HepG2 (cell line): ENCODE measurements around the gene CDC42EP5. TPM values are rescaled to one million over a fixed set of nuclear protein-coding genes. Genes with fewer than 3 reads are reported as not detected.

Source experiments
- ATAC-seq: fragments of 200-7000 bp; cut with Tn5 transposase; 3 replicates; pipeline ENCODE4 v1.9.1; 2020; ENCODE audit warnings: mild to moderate bottlenecking, moderate library complexity
- BruUV-seq: library from RNA; stranded (reverse); fragments of 400-500 nt; replicated peaks from 2 replicates; lab custom pipeline; 2021; lab: Mats Ljungman, UMichigan
- CTCF ChIA-PET: fragments of 300-600 bp; formaldehyde crosslinking; extraction: SDS; loops from one replicate; lab custom pipeline; 2021; ENCODE audit warnings: low total read pairs, inconsistent platforms, low intra/inter-chr PET ratio; lab: Yijun Ruan, JAX
- POLR2A ChIA-PET: fragments of 350-600 bp; sonication (Branson Sonifier 250); formaldehyde crosslinking; loops from one replicate; lab custom pipeline; 2020; ENCODE audit warnings: antibody characterized with exemption, inconsistent platforms; lab: Yijun Ruan, JAX
- DNase-seq: peaks from one replicate; pipeline ENCODE4 v3.0.0-alpha.2; 2015; ENCODE audit warnings: low spot score
- FAIRE-seq: peaks from 3 replicates; lab custom pipeline; 2011; peaks lifted over from hg19 to GRCh38; lab: Jason Lieb, UNC
- H2AFZ ChIP-seq: one replicate; pipeline ENCODE4 v1.6.1; 2011; ENCODE audit warnings: low read length, inconsistent platforms
- H3K27ac ChIP-seq: fragments of 300-600 bp; 3 replicates; pipeline ENCODE4 v1.8.0; 2011; ENCODE audit warnings: mixed run types, mild to moderate bottlenecking, mixed read lengths, low read length, inconsistent platforms; ENCODE audit not compliant: insufficient read depth; ENCODE audit errors: extremely low read length
- H3K27me3 ChIP-seq, 2 experiments: fragments of 200-600 bp in 1 of 2; 2 replicates in 1 of 2; 3 replicates in 1 of 2; pipeline versions ENCODE4 v1.6.0 to v1.8.0; 2011; ENCODE audit warnings: low read length in 2 of 2, mild to moderate bottlenecking in 2 of 2, moderate library complexity in 2 of 2, inconsistent platforms in 1 of 2; ENCODE audit not compliant: insufficient read depth in 2 of 2, control insufficient read depth in 1 of 2
- H3K36me3 ChIP-seq, 2 experiments: fragments of 200-600 bp in 1 of 2; replicated peaks in 1 of 2; 2 replicates in 1 of 2; 3 replicates in 1 of 2; pipeline versions ENCODE4 v1.5.1 to v1.8.0; 2011; ENCODE audit warnings: low read length in 2 of 2, inconsistent platforms in 1 of 2; ENCODE audit not compliant: insufficient read depth in 2 of 2, control insufficient read depth in 1 of 2
- H3K4me1 ChIP-seq: 2 replicates; pipeline ENCODE4 v1.5.1; 2012; ENCODE audit warnings: low read length, inconsistent platforms; ENCODE audit not compliant: insufficient read depth
- H3K4me2 ChIP-seq: 2 replicates; pipeline ENCODE4 v1.6.0; 2011; ENCODE audit warnings: low read depth, low read length, inconsistent platforms
- H3K4me3 ChIP-seq, 3 experiments: fragments of 200-600 bp in 1 of 3; sonication (generic), shearing (Covaris generic) in 1 of 3; replicated peaks in 1 of 3; 2 replicates each; pipeline ENCODE4 v1.5.1; 2011 to 2016; ENCODE audit warnings: low read length in 3 of 3, inconsistent platforms in 2 of 3, low read depth in 2 of 3, mild to moderate bottlenecking in 2 of 3, control low read depth in 1 of 3, mixed read lengths in 1 of 3; ENCODE audit not compliant: insufficient read depth in 1 of 3
- H3K79me2 ChIP-seq: one replicate; pipeline ENCODE4 v1.6.1; 2011; ENCODE audit warnings: low read length, inconsistent platforms; ENCODE audit not compliant: insufficient read depth
- H3K9ac ChIP-seq: 2 replicates; pipeline ENCODE4 v1.6.0; 2011; ENCODE audit warnings: mild to moderate bottlenecking, low read depth, low read length, inconsistent platforms; ENCODE audit not compliant: insufficient read depth
- H3K9me3 ChIP-seq: 2 replicates; pipeline ENCODE4 v1.5.1; 2012; ENCODE audit warnings: mild to moderate bottlenecking, low read length
- H4K20me1 ChIP-seq: 2 replicates; pipeline ENCODE4 v1.6.0; 2011; ENCODE audit warnings: inconsistent platforms, mild to moderate bottlenecking, low read length, moderate library complexity; ENCODE audit not compliant: insufficient read depth
- ARNT ChIP-seq: fragments of 450-650 bp; IDR thresholded peaks from 2 replicates; pipeline ENCODE4 v1.6.1; 2017
- CEBPB ChIP-seq: IDR thresholded peaks from 2 replicates; pipeline ENCODE4 v1.6.1; 2011; ENCODE audit warnings: low read depth, low read length, improper control_type of control experiment, borderline replicate concordance
- IKZF4 ChIP-seq: sonication (generic); formaldehyde crosslinking; IDR thresholded peaks from 2 replicates; pipeline ENCODE4 v1.5.1; 2020; ENCODE audit warnings: borderline replicate concordance, mild to moderate bottlenecking, low read depth, missing genetic modification reagents; ENCODE audit errors: not compliant biosample characterization
- NFE2L1 ChIP-seq: sonication (generic); formaldehyde crosslinking; IDR thresholded peaks from 2 replicates; pipeline ENCODE4 v1.4.0; 2020; ENCODE audit warnings: missing genetic modification reagents, mild to moderate bottlenecking, borderline replicate concordance
- NKX3-1 ChIP-seq: sonication (generic); formaldehyde crosslinking; IDR thresholded peaks from 2 replicates; pipeline ENCODE4 v1.5.0; 2020; ENCODE audit warnings: missing genetic modification reagents
- PAWR ChIP-seq: sonication (generic); formaldehyde crosslinking; IDR thresholded peaks from 2 replicates; pipeline ENCODE4 v1.4.0; 2020; ENCODE audit warnings: missing genetic modification reagents, mild to moderate bottlenecking, borderline replicate concordance
- RAD51 ChIP-seq: fragments of 450-650 bp; IDR thresholded peaks from 2 replicates; pipeline ENCODE4 v1.6.1; 2016; ENCODE audit warnings: borderline replicate concordance
- RFX3 ChIP-seq: IDR thresholded peaks from 2 replicates; pipeline ENCODE4 v1.6.1; 2016; ENCODE audit warnings: missing biosample characterization, missing genetic modification reagents
- SMARCC2 ChIP-seq: fragments of 450-650 bp; IDR thresholded peaks from 2 replicates; pipeline ENCODE4 v1.6.1; 2017; ENCODE audit warnings: antibody characterized with exemption, mild to moderate bottlenecking
- ZNF180 ChIP-seq: sonication (generic); formaldehyde crosslinking; IDR thresholded peaks from 2 replicates; pipeline ENCODE4 v1.4.0; 2020; ENCODE audit warnings: low read depth, missing genetic modification reagents, borderline replicate concordance
- ZNF768 ChIP-seq: sonication (generic); formaldehyde crosslinking; IDR thresholded peaks from 2 replicates; pipeline ENCODE4 v1.4.0; 2020; ENCODE audit warnings: missing genetic modification reagents
- ZSCAN30 ChIP-seq: sonication (generic); formaldehyde crosslinking; IDR thresholded peaks from 2 replicates; pipeline ENCODE4 v1.5.0; 2020; ENCODE audit warnings: mild to moderate bottlenecking, missing genetic modification reagents
- WGBS: methylation state at CpG from one replicate; pipeline ENCODE4 v1.1.6; 2017; ENCODE audit warnings: low lambda C conversion rate; 5-methylcytosine and 5-hydroxymethylcytosine counted together
- in situ Hi-C: cut with HindIII; loops from 2 replicates; pipeline ENCODE4 v1.10.0; 2017; ENCODE audit warnings: low pct_unique_long_range_greater_than_20kb; ENCODE audit not compliant: extremely low pct_ligation_motif_present
- intact Hi-C: fragments of 100-400 bp; cut with micrococcal nuclease; formaldehyde crosslinking; loops from one replicate; pipeline ENCODE4 v1.10.0; 2022; ENCODE audit not compliant: unreplicated experiment
- polyA plus RNA-seq, 8 experiments: library from polyadenylated mRNA; depleted of rRNA in 3 of 8; stranded (reverse) in 7 of 8; unstranded in 1 of 8; fragments of >200 nt; fragmentation: Illumina TruSeq in 4 of 8; extraction: Trizol in 4 of 8; gene quantifications; 2 replicates each; pipeline versions ENCODE4 v1.2.1 to v1.2.3, GENCODE V29; 2011 to 2016; ENCODE audit warnings: low read depth in 4 of 8, missing spikeins in 1 of 8, mixed read lengths in 1 of 8; ENCODE audit not compliant: insufficient read depth in 1 of 8
- total RNA-seq, 5 experiments: library from RNA; depleted of rRNA; stranded (reverse); fragments of >200 nt; fragmentation: Illumina TruSeq; extraction: Trizol; gene quantifications; 2 replicates each; pipeline ENCODE4 v1.2.3, GENCODE V29; 2016; ENCODE audit warnings: low read depth in 1 of 5
- TF ChIP-seq, protein P1 (sequence below): sonication (generic); formaldehyde crosslinking; IDR thresholded peaks from 2 replicates; pipeline ENCODE4 v1.5.0; 2020; ENCODE audit warnings: mild to moderate bottlenecking, missing genetic modification reagents
- TF ChIP-seq, protein P2 (sequence below), 2 experiments: sonication (generic) in 1 of 2; formaldehyde crosslinking in 1 of 2; IDR thresholded peaks; 2 replicates each; pipeline versions ENCODE4 v1.5.1 to v1.6.1; 2011 to 2020; ENCODE audit warnings: borderline replicate concordance in 1 of 2, low read depth in 1 of 2, low read length in 1 of 2, mild to moderate bottlenecking in 1 of 2, missing genetic modification reagents in 1 of 2, moderate library complexity in 1 of 2

CDC42EP5 gene
- total and polyA plus RNA-seq, 2 of the 13 experiments (the other 11 are each of a cell fraction or from before 2014, with no cell fraction given) = 0.41 to 1.6 TPM

- Histone ChIP-seq H3K36me3 (no peaks in the 10 kb centered on the region), H3K4me1 (peaks cover 11% of the 10 kb centered on the region; the same call in 1 of the 2 replicates), H2AFZ (no peak overlapping the region), H3K4me2 (peak overlapping the region; percentile 61), H3K79me2 (no peaks in the 10 kb centered on the region), H3K27ac (no peak overlapping the region), H3K9me3 (no peaks in the 10 kb centered on the region), H3K9ac (peak overlapping the region; percentile 40; the same call in 1 of the 2 replicates), H4K20me1 (no peaks in the 10 kb centered on the region), H3K4me3 (peak overlapping the region in 1 of 3 experiments; percentile 59; a peak in 1 of 6 replicates), H3K27me3 (no peaks in the 10 kb centered on the region; a peak in 1 of 5 replicates)
- ChIA-PET CTCF (no interaction called here), POLR2A (interaction anchor here (1.3 kb wide), 1 partner anchor 22 kb away, joined by 6 read pairs; the partner anchor contains the start of gene LENG8)
- TF ChIP-seq, protein P1, sequence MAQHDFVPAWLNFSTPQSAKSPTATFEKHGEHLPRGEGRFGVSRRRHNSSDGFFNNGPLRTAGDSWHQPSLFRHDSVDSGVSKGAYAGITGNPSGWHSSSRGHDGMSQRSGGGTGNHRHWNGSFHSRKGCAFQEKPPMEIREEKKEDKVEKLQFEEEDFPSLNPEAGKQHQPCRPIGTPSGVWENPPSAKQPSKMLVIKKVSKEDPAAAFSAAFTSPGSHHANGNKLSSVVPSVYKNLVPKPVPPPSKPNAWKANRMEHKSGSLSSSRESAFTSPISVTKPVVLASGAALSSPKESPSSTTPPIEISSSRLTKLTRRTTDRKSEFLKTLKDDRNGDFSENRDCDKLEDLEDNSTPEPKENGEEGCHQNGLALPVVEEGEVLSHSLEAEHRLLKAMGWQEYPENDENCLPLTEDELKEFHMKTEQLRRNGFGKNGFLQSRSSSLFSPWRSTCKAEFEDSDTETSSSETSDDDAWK = no peak
- peak; percentile 55; the same call in 1 of the 2 replicates for TF ChIP-seq ZNF768
- 84% methylated on average over 10 of the region's 10 CpGs for WGBS
- no peak for ATAC-seq
- FAIRE-seq = no peak
- DNase-seq = no peak
- TSS peak; percentile 94 for BruUV-seq
- intact Hi-C loops (no loop called here), in situ Hi-C loops (loop anchor here (10.0 kb wide), 1 partner anchor 204 kb away; no protein-coding TSS in a partner anchor)
Measured at GRCh38 chr19:54470276-54470887, 2.7 kb downstream of the CDC42EP5 start.

GRCh38 chr19:54469496-54469934, 3.6 kb downstream of the CDC42EP5 start:
- no peak for FAIRE-seq
- Histone ChIP-seq H4K20me1 (no peaks in the 10 kb centered on the region), H3K27me3 (no peaks in the 10 kb centered on the region; a peak in 1 of 5 replicates), H3K9me3 (no peaks in the 10 kb centered on the region), H3K4me2 (no peak overlapping the region), H2AFZ (no peak overlapping the region), H3K36me3 (no peaks in the 10 kb centered on the region), H3K79me2 (no peaks in the 10 kb centered on the region), H3K27ac (no peak overlapping the region), H3K4me1 (peaks cover 11% of the 10 kb centered on the region; the same call in 1 of the 2 replicates), H3K9ac (no peak overlapping the region), H3K4me3 (no peak overlapping the region)
- no TSS peak for BruUV-seq
- TF ChIP-seq CEBPB (no peak), SMARCC2 (no peak), IKZF4 (CRISPR knock-in tag) (no peak), PAWR (no peak), NFE2L1 (CRISPR knock-in tag) (no peak), RFX3 (no peak), NKX3-1 (CRISPR knock-in tag) (no peak), ZNF180 (CRISPR knock-in tag) (no peak), ZSCAN30 (CRISPR knock-in tag) (no peak), RAD51 (no peak), ARNT (no peak)
- TF ChIP-seq, protein P2, sequence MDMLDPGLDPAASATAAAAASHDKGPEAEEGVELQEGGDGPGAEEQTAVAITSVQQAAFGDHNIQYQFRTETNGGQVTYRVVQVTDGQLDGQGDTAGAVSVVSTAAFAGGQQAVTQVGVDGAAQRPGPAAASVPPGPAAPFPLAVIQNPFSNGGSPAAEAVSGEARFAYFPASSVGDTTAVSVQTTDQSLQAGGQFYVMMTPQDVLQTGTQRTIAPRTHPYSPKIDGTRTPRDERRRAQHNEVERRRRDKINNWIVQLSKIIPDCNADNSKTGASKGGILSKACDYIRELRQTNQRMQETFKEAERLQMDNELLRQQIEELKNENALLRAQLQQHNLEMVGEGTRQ (IDR thresholded peaks at IDR 0.05; ENCODE audit: low read depth, low read length) = no peak
- TF ChIP-seq, protein P2 (CRISPR knock-in tag; IDR thresholded peaks at IDR 0.05; ENCODE audit: borderline replicate concordance) = no peak
- 60% methylated on average over 3 of the region's 8 CpGs for WGBS
- ChIA-PET CTCF (no interaction called here), POLR2A (interaction anchor here (1.3 kb wide), 1 partner anchor 21 kb away, joined by 6 read pairs; the partner anchor contains the start of gene LENG8)
- in situ Hi-C loops = no loop called here
- intact Hi-C loops = no loop called here
- DNase-seq = no peak
- ATAC-seq = no peak
